ENCODE measurements around the gene MED12L. TPM values are rescaled to one million over a fixed set of nuclear protein-coding genes. Genes with fewer than 3 reads are reported as not detected.

MED12L gene
- total RNA-seq, 4 donors from 2014 or later = 0.12 to 0.77 (median 0.21) TPM

DNA sequence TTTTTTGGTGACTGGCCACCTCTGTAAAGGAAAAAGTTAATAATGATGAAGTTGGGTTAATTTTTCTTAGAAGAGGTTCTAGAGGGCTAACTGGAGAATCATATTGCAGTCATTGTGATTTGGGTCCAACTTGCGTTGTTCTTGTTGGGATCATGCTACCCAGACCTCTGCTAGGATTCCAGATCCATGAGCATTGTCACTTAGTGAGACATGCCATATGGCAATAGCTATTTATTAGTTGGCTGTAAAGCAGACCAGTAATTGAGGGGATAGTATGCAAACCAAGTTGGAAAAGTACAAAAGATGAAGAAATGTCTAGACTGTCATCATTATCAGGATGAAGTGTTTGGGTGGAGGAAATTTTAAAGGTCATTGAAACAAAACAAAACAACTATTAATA lies 329.8 kb downstream of the MED12L start:
- TF ChIP-seq POLR2A (IDR thresholded peaks at IDR 0.05) = no peak
- TF ChIP-seq POLR2AphosphoS5 (IDR thresholded peaks at IDR 0.05) = no peak
- no peak for TF ChIP-seq EP300 (IDR thresholded peaks at IDR 0.05)
- TF ChIP-seq, protein P1, sequence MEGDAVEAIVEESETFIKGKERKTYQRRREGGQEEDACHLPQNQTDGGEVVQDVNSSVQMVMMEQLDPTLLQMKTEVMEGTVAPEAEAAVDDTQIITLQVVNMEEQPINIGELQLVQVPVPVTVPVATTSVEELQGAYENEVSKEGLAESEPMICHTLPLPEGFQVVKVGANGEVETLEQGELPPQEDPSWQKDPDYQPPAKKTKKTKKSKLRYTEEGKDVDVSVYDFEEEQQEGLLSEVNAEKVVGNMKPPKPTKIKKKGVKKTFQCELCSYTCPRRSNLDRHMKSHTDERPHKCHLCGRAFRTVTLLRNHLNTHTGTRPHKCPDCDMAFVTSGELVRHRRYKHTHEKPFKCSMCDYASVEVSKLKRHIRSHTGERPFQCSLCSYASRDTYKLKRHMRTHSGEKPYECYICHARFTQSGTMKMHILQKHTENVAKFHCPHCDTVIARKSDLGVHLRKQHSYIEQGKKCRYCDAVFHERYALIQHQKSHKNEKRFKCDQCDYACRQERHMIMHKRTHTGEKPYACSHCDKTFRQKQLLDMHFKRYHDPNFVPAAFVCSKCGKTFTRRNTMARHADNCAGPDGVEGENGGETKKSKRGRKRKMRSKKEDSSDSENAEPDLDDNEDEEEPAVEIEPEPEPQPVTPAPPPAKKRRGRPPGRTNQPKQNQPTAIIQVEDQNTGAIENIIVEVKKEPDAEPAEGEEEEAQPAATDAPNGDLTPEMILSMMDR (IDR thresholded peaks at IDR 0.05) = no peak
- Histone ChIP-seq H3K4me3 (no peak overlapping the region), H3K27ac (no peak overlapping the region), H3K36me3 (no peaks in the 10 kb centered on the region), H3K27me3 (no peaks in the 10 kb centered on the region), H3K9me3 (no peaks in the 10 kb centered on the region), H3K4me1 (peaks cover 0 to 13% (median 0%) of the 10 kb centered on the region in 3 donors)
- 62% methylated on average over 1 of the region's 1 CpG; no CpG with 5 or more reads in 1 of the 2 donors for WGBS, 2 donors (ENCODE audit: low coverage in 1 of 2)
- no peak for ATAC-seq

DNA sequence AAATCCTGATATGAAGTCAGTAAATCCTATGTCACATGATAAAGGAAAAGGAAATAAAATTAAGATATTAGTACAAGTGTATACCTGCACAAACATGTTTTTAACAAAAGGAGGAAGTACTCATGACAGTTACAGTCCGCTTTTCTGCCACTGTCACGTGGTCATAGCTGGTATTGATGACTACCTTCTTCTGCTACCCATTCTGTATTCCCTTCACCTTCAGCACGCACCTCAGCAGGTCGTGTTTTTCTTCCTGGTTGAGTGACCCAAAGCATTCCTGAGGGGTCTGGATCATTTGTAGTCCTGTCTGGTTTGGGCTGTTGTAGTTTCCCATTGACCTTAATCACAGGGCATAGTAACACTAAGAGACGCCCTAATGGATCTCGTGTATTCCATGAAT lies 334.3 kb downstream of the MED12L start:
- ATAC-seq = no peak
- no peak for TF ChIP-seq EP300 (IDR thresholded peaks at IDR 0.05)
- TF ChIP-seq, protein P1 (IDR thresholded peaks at IDR 0.05) = no peak
- TF ChIP-seq POLR2AphosphoS5 (IDR thresholded peaks at IDR 0.05) = no peak
- no peak for TF ChIP-seq POLR2A (IDR thresholded peaks at IDR 0.05)
- Histone ChIP-seq H3K4me3 (no peak overlapping the region), H3K9me3 (no peaks in the 10 kb centered on the region), H3K27ac (no peak overlapping the region), H3K36me3 (no peaks in the 10 kb centered on the region), H3K27me3 (no peaks in the 10 kb centered on the region), H3K4me1 (no peaks in the 10 kb centered on the region)
- WGBS, 2 donors (ENCODE audit: low coverage in 1 of 2) = 61 to 82% methylated on average over 4 to 5 of the region's 6 CpGs

DNA sequence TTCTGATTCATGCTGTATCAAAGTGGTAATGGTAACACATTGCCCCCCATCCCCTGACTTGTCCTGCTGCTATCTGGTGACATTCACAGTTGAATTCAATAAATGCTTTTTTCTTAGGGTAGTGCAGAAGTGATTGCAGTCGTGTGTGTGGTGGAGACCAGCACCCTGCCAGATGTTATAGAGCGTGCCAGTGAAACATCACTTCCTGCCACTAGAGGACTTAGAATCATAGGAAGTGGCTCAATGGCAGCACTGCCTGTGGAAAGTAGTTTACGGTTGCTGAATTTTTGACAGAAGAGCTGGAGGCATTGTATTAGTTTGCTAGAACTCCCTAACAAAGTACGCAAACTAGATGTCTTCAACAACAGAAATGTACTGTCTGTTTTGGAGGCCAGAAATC lies 336.5 kb downstream of the MED12L start:
- TF ChIP-seq EP300 (IDR thresholded peaks at IDR 0.05) (no peak), POLR2AphosphoS5 (IDR thresholded peaks at IDR 0.05) (no peak)
- 90 to 100% methylated on average over 2 of the region's 4 CpGs for WGBS, 2 donors (ENCODE audit: low coverage in 1 of 2)
- H3K4me3 ChIP-seq = no peak overlapping the region
- no peaks in the 10 kb centered on the region for H3K36me3 ChIP-seq
- H3K9me3 ChIP-seq = no peaks in the 10 kb centered on the region
- no peaks in the 10 kb centered on the region for H3K27me3 ChIP-seq
- no peaks in the 10 kb centered on the region for H3K4me1 ChIP-seq
- no peak overlapping the region for H3K27ac ChIP-seq
- ATAC-seq = no peak

DNA sequence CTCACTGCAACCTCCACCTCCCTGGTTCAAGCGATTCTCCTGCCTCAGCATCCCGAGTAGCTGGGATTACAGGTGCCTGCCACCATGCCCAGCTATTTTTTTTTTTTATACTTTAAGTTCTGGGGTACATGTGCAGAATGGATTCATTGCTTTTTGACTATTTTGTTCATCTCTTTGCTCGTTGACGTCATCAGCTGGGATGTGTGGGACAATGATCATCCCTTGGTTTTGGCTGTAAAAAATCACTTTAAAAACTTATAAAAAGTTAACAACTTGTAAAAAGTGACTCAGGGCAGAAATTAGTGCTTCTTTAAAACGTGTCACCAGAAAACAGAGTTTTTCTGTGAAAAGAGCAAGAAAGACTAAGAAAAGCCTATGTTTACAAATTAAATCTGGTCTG lies 337.6 kb downstream of the MED12L start:
- H3K27ac ChIP-seq = no peak overlapping the region
- no peaks in the 10 kb centered on the region for H3K4me1 ChIP-seq
- no peaks in the 10 kb centered on the region for H3K27me3 ChIP-seq
- no peak for ATAC-seq
- H3K9me3 ChIP-seq = no peaks in the 10 kb centered on the region
- H3K4me3 ChIP-seq = no peak overlapping the region
- 81% methylated on average over 4 to 5 of the region's 5 CpGs for WGBS, 2 donors (ENCODE audit: low coverage in 1 of 2)
- TF ChIP-seq, protein P1 (IDR thresholded peaks at IDR 0.05) = no peak
- TF ChIP-seq POLR2AphosphoS5 (IDR thresholded peaks at IDR 0.05) (no peak), EP300 (IDR thresholded peaks at IDR 0.05) (no peak), POLR2A (IDR thresholded peaks at IDR 0.05) (no peak)
- no peaks in the 10 kb centered on the region for H3K36me3 ChIP-seq

DNA sequence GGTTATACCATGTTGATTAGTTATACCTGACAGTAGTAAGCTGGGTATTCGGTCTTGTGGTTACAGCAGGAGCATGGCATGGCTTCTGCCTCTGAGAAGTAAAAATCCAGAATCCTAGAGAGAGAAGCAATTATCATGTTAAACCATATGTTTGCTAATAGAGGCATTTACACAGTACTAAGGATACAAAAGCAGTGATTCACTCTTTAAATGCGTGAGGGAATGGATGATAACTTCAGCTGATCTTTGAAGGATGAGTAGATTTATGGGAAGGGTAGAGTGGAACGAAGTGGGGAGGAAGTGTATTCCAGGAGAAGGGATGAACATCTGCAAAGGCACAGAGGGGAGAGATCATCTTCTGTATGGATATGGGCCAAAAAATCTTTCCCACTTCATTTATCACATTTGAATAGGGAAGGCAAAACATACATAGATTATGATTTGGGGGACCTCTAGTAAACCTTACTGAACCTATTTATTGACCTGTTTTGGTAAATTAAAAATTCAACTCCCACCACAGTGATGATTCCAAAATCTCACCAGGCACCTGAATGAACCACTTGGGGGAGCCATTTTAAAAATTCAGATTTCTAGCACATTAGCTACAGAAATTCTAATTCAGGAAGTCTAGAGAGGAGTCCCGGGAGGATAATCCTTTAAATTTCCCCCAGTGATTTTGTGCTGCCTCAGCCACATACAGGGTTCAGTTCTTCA lies 340.3 kb downstream of the MED12L start:
- H3K36me3 ChIP-seq = no peaks in the 10 kb centered on the region
- no peaks in the 10 kb centered on the region for H3K4me1 ChIP-seq
- H3K27ac ChIP-seq = no peak overlapping the region
- no peak for ATAC-seq
- no peaks in the 10 kb centered on the region for H3K9me3 ChIP-seq
- no peak overlapping the region for H3K4me3 ChIP-seq
- no peak for TF ChIP-seq POLR2A (IDR thresholded peaks at IDR 0.05)
- no peak for TF ChIP-seq EP300 (IDR thresholded peaks at IDR 0.05)
- no peak for TF ChIP-seq POLR2AphosphoS5 (IDR thresholded peaks at IDR 0.05)
- TF ChIP-seq, protein P1 (IDR thresholded peaks at IDR 0.05) = no peak
- no peaks in the 10 kb centered on the region for H3K27me3 ChIP-seq
- 64 to 65% methylated on average over 3 to 4 of the region's 4 CpGs for WGBS, 2 donors (ENCODE audit: low coverage in 1 of 2)

Measured in gastroesophageal sphincter (tissue), 4 donors.